Skin of body (tissue), 2 donors: ENCODE results near the gene SMIM36. TPM values are rescaled to one million over a fixed set of nuclear protein-coding genes. Genes with fewer than 3 reads are reported as not detected.
"Not testable (repeated sequence)": the region's sequence is repeated elsewhere in the genome, so short reads cannot be mapped to it uniquely, and the experiment has no call there.

Source experiments
- DNase-seq: peaks from one replicate; lab custom pipeline; 2025; lab: John Stamatoyannopoulos, UW
- total RNA-seq: library from RNA; depleted of rRNA; stranded (reverse); fragments of >200 nt; gene quantifications from one replicate; pipeline ENCODE4 v1.2.3, GENCODE V29; 2014

The SMIM36 gene
- total RNA-seq: not detected

DNA sequence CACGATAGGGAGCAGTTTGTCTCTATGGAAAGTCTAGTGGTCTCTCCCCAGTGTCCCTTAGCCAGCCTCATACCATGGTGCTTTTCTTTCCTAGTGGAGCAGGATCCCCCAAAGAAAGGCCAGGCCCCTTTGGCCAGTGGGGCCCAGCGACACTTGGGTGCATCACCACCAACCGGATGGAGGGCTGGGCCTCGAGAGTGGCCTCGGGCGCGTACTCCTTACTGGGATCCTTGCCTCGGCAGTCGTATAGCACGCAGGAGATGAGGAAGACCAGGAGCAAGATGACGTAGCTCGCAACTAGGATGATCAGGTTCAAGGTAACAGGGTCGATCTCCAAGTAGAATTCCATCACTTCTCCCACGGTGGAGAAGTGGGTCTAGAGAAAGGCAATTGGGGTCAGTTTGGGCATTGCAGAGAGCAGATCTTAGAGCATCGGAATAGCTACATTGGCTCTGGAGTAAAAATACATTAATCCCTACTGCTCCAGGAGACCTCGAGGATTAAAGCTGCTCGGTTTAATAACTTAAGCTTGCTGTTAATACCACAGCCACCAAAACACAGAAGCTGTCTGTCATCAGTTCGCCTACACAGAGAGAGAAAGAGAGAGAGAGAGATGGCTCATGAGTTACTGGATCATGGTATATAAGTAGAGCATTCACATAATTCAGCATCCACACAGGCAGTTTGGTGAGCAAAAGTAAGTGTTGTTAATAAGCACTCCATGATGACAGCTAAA is at the start of gene SMIM36:
Gene SMIM36 (minus strand): TSS at position 467 of the 736 bp plus-strand sequence.
- DNase-seq: no peak

DNA sequence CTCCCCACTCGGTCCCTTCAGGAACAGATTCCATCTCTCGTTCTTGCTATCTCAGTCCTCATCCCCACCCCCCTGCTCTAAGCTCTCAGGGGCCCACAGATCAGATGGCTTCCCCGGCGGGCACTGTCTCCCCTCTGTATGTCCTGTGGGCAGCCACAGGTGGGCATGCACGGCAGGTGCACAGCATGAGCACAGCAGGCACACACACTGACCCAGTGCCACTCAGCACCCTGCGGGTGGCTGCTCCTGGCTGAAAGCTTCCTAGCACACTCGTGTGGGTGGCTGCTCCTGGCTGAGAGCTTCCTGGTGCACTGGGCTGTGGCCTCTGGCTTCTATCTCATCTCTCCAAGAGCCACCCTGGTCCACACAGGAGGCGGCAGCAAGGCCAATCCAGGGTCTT is 44.5 kb upstream of the SMIM36 start:
- no peak for DNase-seq

DNA sequence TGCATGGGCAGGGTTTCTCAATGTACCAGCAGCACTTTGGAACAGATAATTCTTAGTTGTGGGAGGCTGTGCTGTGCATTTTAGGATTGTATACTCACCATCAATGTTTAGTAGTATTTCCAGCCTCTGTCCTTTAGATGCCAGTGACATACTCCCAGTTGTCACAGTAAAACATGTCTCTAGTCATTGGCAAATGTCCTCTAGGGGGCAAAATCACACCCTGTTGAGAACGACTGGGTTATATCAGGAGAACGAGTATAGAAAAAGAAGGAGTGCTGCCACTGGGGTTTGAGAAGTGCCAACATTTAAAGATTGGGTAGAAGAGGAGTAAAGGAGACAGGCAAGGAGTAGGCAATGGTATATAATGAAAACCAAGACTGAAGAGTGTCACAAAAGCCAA is 37.9 kb upstream of the SMIM36 start:
- DNase-seq: no peak

DNA sequence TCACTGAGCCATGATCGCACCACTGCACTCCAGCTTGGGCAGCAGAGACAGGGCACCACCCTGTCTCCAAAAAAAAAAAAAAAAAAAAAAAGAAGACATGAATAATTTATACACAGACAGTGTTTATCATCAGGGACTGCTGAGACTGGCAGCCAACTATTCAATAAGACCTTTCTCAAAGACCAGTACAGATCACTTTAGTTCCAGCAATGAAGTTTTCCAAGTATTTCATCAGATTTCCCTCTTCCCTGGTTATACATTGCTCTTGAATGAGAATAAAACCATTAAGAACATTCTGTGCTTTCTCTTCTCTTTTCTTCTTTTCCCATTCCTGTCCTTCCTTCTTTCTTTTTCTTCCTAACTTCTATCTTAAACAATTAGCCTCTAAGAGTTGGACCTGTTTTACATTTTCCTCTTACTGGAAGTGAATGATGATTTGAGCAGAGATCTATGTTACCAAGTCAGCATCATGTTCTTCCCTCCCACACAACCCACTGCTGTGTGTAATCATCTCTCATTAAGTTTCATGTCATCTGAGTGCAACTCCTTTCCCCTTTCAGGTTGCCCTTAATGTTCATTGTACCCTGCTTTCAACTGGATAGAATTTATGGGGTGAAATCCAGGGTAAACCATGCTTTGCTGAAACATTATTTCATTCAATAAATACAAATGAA is 35.9 kb upstream of the SMIM36 start:
- DNase-seq: no peak

GRCh38 chr17:55546481-55546880 is 35.2 kb upstream of the SMIM36 start:
- DNase-seq: no peak

DNA sequence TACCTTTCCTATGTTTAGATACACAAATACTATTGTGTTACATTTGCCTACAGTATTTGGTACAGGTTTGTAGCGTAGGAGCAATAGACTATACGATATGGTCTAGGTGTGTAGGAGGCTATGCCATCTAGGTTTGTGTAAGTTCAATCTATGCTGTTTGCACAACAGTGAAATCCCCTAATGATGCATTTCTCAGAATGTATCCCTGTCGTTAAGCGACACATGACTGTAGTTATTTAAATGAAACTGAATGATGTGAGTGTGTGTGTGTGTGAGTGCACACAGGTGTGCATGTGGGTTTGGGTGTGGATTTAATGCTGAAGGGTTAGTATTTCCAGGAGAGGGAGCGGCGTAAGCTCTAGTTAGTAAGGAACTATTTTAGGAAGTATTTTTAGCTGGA is 34.6 kb upstream of the SMIM36 start:
- DNase-seq: no peak

- no peak for DNase-seq
These were observed 32.5 kb upstream of the SMIM36 start for GRCh38 chr17:55543709-55544108.

GRCh38 chr17:55540414-55541091 is 29.3 kb upstream of the SMIM36 start:
- DNase-seq: no peak

GRCh38 chr17:55536205-55536604 is 25.0 kb upstream of the SMIM36 start:
- DNase-seq: no peak

- DNase-seq: no peak
These were observed 22.4 kb upstream of the SMIM36 start for GRCh38 chr17:55533608-55534007.

GRCh38 chr17:55532670-55533069 is 21.4 kb upstream of the SMIM36 start:
- DNase-seq: no peak

DNA sequence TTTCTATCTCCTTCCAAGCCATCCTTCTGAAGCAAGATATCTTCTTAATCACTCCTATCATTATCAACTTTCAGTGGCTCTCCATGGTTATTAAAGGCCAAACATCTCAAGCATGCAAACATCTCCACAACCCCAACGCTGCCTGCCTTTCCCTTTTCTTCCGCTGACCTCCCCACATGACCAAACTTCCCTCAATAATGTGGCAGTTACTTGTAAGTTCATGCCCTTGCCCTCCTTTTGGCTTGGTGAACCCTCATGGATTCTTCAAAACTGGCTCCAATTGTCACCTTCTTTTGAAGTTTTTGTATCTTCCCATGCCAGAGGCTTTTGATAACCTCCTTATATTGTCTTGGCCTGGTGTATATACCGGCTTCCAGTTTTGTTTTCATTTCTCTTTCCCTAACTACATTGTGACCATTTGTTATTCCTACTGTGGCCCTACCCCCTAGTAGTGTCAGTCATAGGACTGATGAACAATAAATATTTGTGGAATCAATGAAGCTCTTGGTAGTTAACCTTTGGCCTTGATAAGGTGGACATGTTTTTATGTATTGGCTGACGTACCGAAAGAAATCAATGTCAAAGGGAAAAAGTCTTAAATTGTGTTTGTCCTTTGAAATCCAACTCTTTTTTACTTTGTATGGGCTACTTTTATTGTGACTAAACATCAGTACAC is 19.9 kb upstream of the SMIM36 start:
- no peak for DNase-seq

DNA sequence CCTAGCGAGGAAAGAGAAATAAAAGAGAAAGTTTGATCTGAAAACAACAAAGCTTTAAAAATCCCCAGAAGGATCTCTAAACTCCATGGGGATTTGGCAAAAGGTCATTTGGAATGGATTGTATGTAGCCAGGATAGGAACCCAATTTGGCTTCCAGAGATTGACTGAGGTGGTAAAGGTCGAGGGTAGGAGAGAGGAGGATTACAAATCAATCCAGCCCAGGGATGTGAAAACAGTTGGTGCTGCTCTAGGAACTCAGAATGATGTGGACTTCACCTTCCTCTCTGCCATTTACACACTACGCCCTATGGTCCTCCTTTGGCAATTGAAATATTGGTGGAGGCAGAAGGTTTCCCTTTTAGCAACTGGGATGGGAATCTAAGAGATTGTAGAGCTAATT is 18.8 kb upstream of the SMIM36 start:
- no peak for DNase-seq

DNA sequence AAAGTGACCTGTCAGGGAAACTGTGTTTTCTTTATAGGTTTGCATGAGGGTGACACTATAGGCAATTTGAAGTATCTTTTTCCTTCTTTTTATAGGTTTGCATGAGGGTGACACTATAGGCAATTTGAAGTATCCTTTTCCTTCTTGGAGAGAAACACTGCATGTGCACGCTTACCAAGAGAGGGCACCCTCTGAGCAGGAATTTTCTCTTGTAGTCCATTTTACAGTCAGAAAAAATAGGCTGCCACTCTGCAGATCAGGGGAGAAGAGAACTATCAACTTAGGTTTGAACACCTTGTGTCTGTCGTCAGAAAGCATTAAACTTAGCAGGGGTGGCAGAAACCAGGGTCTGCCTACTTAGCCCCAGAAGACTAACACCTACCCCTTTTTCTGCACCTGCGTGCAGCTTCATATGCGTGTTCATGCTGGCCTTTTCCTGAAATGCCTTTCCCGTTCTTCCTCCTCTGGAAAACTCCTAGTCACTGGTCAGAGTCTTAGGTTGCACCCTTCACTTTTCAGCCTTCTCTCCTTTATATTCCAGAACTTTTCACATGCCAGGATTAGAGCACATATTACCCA is 16.4 kb upstream of the SMIM36 start:
- DNase-seq: peak; percentile 67

GRCh38 chr17:55524440-55525220 is 13.4 kb upstream of the SMIM36 start:
- DNase-seq: no peak

GRCh38 chr17:55523032-55523431 is 11.8 kb upstream of the SMIM36 start:
- DNase-seq: not testable (repeated sequence)

GRCh38 chr17:55521186-55521585 is 9.9 kb upstream of the SMIM36 start:
- DNase-seq: no peak

DNA sequence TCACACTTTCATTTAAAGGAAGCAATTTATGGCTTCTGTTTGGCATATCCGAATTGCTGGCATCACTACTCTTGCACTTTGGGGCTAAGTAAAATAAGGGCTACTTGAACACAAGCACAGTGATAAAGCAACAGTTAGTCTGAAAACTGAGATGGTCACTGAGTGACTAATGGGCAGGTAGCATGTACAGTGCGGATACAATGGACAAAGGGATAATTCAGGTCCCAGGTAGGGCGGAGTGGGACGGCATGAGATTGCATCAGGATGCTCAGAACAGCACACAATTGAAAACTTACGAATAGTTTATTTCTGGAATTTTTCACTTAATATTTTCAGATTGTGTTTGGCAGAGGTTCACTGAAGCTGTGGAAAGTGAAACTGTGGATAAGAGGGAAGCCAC is 9.2 kb upstream of the SMIM36 start:
- no peak for DNase-seq

- DNase-seq: no peak
These were observed 7.3 kb upstream of the SMIM36 start for GRCh38 chr17:55518510-55518909.

- DNase-seq: peak; percentile 50
These were observed 2.8 kb upstream of the SMIM36 start for GRCh38 chr17:55513885-55514590.
